OCI-LY3 (cell line): ENCODE measurements around the gene STK39.

Experiments
- EZH2phosphoT487 ChIP-seq: fragments of 200-600 bp; shearing (Covaris generic); IDR thresholded peaks from 2 replicates; pipeline ENCODE4 v1.6.1; 2018; ENCODE audit warnings: antibody characterized with exemption, mixed run types, low read depth
- TF ChIP-seq, protein P1 (sequence below): fragments of 200-600, 300-600 bp; sonication (generic); IDR thresholded peaks from 2 replicates; pipeline ENCODE4 v1.5.1; 2014; ENCODE audit warnings: antibody characterized with exemption, low read length, low read depth

GRCh38 chr2:167941604-167942003 lies 305.8 kb downstream of the STK39 start:
- TF ChIP-seq, protein P1, sequence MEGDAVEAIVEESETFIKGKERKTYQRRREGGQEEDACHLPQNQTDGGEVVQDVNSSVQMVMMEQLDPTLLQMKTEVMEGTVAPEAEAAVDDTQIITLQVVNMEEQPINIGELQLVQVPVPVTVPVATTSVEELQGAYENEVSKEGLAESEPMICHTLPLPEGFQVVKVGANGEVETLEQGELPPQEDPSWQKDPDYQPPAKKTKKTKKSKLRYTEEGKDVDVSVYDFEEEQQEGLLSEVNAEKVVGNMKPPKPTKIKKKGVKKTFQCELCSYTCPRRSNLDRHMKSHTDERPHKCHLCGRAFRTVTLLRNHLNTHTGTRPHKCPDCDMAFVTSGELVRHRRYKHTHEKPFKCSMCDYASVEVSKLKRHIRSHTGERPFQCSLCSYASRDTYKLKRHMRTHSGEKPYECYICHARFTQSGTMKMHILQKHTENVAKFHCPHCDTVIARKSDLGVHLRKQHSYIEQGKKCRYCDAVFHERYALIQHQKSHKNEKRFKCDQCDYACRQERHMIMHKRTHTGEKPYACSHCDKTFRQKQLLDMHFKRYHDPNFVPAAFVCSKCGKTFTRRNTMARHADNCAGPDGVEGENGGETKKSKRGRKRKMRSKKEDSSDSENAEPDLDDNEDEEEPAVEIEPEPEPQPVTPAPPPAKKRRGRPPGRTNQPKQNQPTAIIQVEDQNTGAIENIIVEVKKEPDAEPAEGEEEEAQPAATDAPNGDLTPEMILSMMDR, result no peak
- TF ChIP-seq EZH2phosphoT487, result no peak
